GM23338 (cell line): ENCODE results near the gene ATG2B. TPM values are rescaled to one million over a fixed set of nuclear protein-coding genes. Genes with fewer than 3 reads are reported as not detected.
"Not testable (repeated sequence)": the region's sequence is repeated elsewhere in the genome, so short reads cannot be mapped to it uniquely, and the experiment has no call there.

ENCODE experiments used
- ATAC-seq: fragments of 200-7000 bp; cut with Tn5 transposase; 3 replicates; pipeline ENCODE4 v1.9.1; 2020
- DNase-seq: peaks from one replicate; pipeline ENCODE4 v3.0.0-alpha.2; 2015; ENCODE audit warnings: low spot score
- H2AFZ ChIP-seq: fragments of 200-600 bp; sonication (generic); 2 replicates; pipeline ENCODE4 v1.8.0; 2016; ENCODE audit warnings: antibody characterized with exemption, mild to moderate bottlenecking, moderate library complexity
- H3F3A ChIP-seq: fragments of 200-600 bp; sonication (generic); replicated peaks from 2 replicates; pipeline ENCODE4 v1.8.0; 2017; ENCODE audit warnings: antibody characterized with exemption, mixed run types, low read depth
- H3K27ac ChIP-seq: fragments of 200-600 bp; sonication (generic); 2 replicates; pipeline ENCODE4 v1.6.1; 2016; ENCODE audit warnings: low read depth
- H3K27me3 ChIP-seq: fragments of 200-600 bp; sonication (generic); 2 replicates; pipeline ENCODE4 v1.8.0; 2016; ENCODE audit warnings: mild to moderate bottlenecking, mixed run types, moderate library complexity; ENCODE audit not compliant: insufficient read depth
- H3K36me3 ChIP-seq: fragments of 200-600 bp; sonication (generic); 2 replicates; pipeline ENCODE4 v1.8.0; 2016; ENCODE audit warnings: mild to moderate bottlenecking; ENCODE audit not compliant: insufficient read depth
- H3K4me1 ChIP-seq: fragments of 200-600 bp; sonication (generic); 2 replicates; pipeline ENCODE4 v1.8.0; 2016; ENCODE audit warnings: mild to moderate bottlenecking, moderate library complexity; ENCODE audit not compliant: insufficient read depth
- H3K4me2 ChIP-seq: fragments of 200-600 bp; sonication (generic); 2 replicates; pipeline ENCODE4 v1.7.1; 2017; ENCODE audit warnings: mixed run types
- H3K4me3 ChIP-seq: fragments of 200-600 bp; sonication (generic); 2 replicates; pipeline ENCODE4 v1.6.1; 2016; ENCODE audit warnings: mixed run types
- H3K79me2 ChIP-seq: fragments of 200-600 bp; sonication (generic); replicated peaks from 2 replicates; pipeline ENCODE4 v1.8.0; 2017; ENCODE audit warnings: mild to moderate bottlenecking; ENCODE audit not compliant: insufficient read depth
- H3K9me2 ChIP-seq: fragments of 200-600 bp; sonication (generic); 2 replicates; pipeline ENCODE4 v1.8.0; 2017; ENCODE audit not compliant: insufficient read depth
- H4K20me1 ChIP-seq: fragments of 200-600 bp; sonication (generic); replicated peaks from 2 replicates; pipeline ENCODE4 v1.8.0; 2017; ENCODE audit warnings: mild to moderate bottlenecking; ENCODE audit not compliant: insufficient read depth
- H3K27ac Mint-ChIP-seq: 2 replicates; pipeline ENCODE4 v1.8.0; 2020; ENCODE audit warnings: inconsistent platforms, mild to moderate bottlenecking, moderate library complexity, mixed read lengths
- H3K27me3 Mint-ChIP-seq: 3 replicates; pipeline ENCODE4 v1.8.0; 2022; ENCODE audit warnings: low read depth, mild to moderate bottlenecking, moderate library complexity, mixed read lengths, inconsistent platforms; ENCODE audit not compliant: insufficient read depth, poor library complexity
- H3K36me3 Mint-ChIP-seq: 3 replicates; pipeline ENCODE4 v1.8.0; 2021; ENCODE audit warnings: low read depth, mild to moderate bottlenecking, inconsistent platforms, moderate library complexity, mixed read lengths
- H3K4me1 Mint-ChIP-seq: 3 replicates; pipeline ENCODE4 v1.8.0; 2020; ENCODE audit warnings: mild to moderate bottlenecking, inconsistent platforms, mixed read lengths
- H3K4me3 Mint-ChIP-seq: 3 replicates; pipeline ENCODE4 v1.8.0; 2021; ENCODE audit warnings: moderate library complexity, mild to moderate bottlenecking, inconsistent platforms, mixed read lengths
- H3K9me3 Mint-ChIP-seq: 3 replicates; pipeline ENCODE4 v1.8.0; 2020; ENCODE audit warnings: moderate library complexity, mild to moderate bottlenecking, inconsistent platforms, mixed read lengths
- CREB1 ChIP-seq: fragments of 250-450 bp; sonication (Bioruptor Pico); IDR thresholded peaks from 2 replicates; pipeline ENCODE4 v1.5.0; 2020; ENCODE audit warnings: low read depth, mild to moderate bottlenecking, moderate library complexity
- ETS1 ChIP-seq: IDR thresholded peaks from 2 replicates; pipeline ENCODE4 v1.6.1; 2016; ENCODE audit warnings: antibody characterized with exemption
- EZH2phosphoT487 ChIP-seq: fragments of 200-600 bp; sonication (generic); IDR thresholded peaks from one replicate; pipeline ENCODE4 v1.8.1; 2018; ENCODE audit warnings: antibody characterized with exemption; ENCODE audit not compliant: unreplicated experiment
- ZNF114 ChIP-seq: fragments of 250-450 bp; sonication (Bioruptor Pico); IDR thresholded peaks from 2 replicates; pipeline ENCODE4 v1.5.0; 2020; ENCODE audit warnings: mild to moderate bottlenecking, moderate library complexity
- ZNF462 ChIP-seq: fragments of 250-450 bp; sonication (Bioruptor Pico); IDR thresholded peaks from 2 replicates; pipeline ENCODE4 v1.5.0; 2020; ENCODE audit warnings: mild to moderate bottlenecking, moderate library complexity
- polyA plus RNA-seq: library from polyadenylated mRNA; unstranded; fragments of >200 nt; fragmentation: Nextera tagmentation; extraction: Ambion mirVana; gene quantifications from 2 replicates; pipeline ENCODE4 v1.2.1, GENCODE V29; 2016
- total RNA-seq: library from RNA; depleted of rRNA; stranded (reverse); fragments of >200 nt; shearing (Covaris generic); gene quantifications from 2 replicates; pipeline ENCODE4 v1.2.3, GENCODE V29; 2014

The ATG2B gene
- total and polyA plus RNA-seq, 2 experiments from 2014 or later: 3.8 to 15.4 TPM

- H3K4me3 ChIP-seq: no peak overlapping the region
- Mint-ChIP-seq H3K27ac (no peak overlapping the region), H3K27me3 (peaks cover 1% of the 10 kb centered on the region), H3K4me1 (peaks cover 37% of the 10 kb centered on the region), H3K36me3 (peaks cover 11% of the 10 kb centered on the region; the same call in 2 of the 3 replicates), H3K9me3 (no peaks in the 10 kb centered on the region; the same call in 1 of the 3 replicates), H3K4me3 (no peak overlapping the region)
- H3K4me1 ChIP-seq: peaks cover 28% of the 10 kb centered on the region
- no peak overlapping the region for H2AFZ ChIP-seq
- ATAC-seq: no peak
- H3K79me2 ChIP-seq: peaks cover 77% of the 10 kb centered on the region
- H3F3A ChIP-seq: no peaks in the 10 kb centered on the region
- H3K9me2 ChIP-seq: no peaks in the 10 kb centered on the region; the same call in 1 of the 2 replicates
- H4K20me1 ChIP-seq: no peaks in the 10 kb centered on the region
- H3K27ac ChIP-seq: no peak overlapping the region
- no peak overlapping the region for H3K4me2 ChIP-seq
- H3K27me3 ChIP-seq: no peaks in the 10 kb centered on the region
- DNase-seq: no peak
- no peaks in the 10 kb centered on the region for H3K36me3 ChIP-seq
- TF ChIP-seq ZNF114 (CRISPR knock-in tag): no peak
- TF ChIP-seq ETS1: no peak
- TF ChIP-seq EZH2phosphoT487: no peak
These were observed 11.2 kb downstream of the ATG2B start for GRCh38 chr14:96351986-96352385.

- no peak overlapping the region for H2AFZ ChIP-seq
- peaks cover 4% of the 10 kb centered on the region; the same call in 2 of the 3 replicates for H3K36me3 Mint-ChIP-seq
- peaks cover 20% of the 10 kb centered on the region for H3K4me1 Mint-ChIP-seq
- no peaks in the 10 kb centered on the region for H3K27me3 ChIP-seq
- peak overlapping the region; percentile 22 for H3K4me2 ChIP-seq
- H3K27ac ChIP-seq: no peak overlapping the region
- no peaks in the 10 kb centered on the region for H3K36me3 ChIP-seq
- peak overlapping the region; percentile 79 for H3K27ac Mint-ChIP-seq
- TF ChIP-seq CREB1 (CRISPR knock-in tag) (no peak), ZNF462 (CRISPR knock-in tag) (peak; percentile 95)
- H3K9me3 Mint-ChIP-seq: no peaks in the 10 kb centered on the region; the same call in 2 of the 3 replicates
- no peaks in the 10 kb centered on the region for H4K20me1 ChIP-seq
- peaks cover 1% of the 10 kb centered on the region for H3K27me3 Mint-ChIP-seq
- H3K4me3 ChIP-seq: no peak overlapping the region
- H3K9me2 ChIP-seq: no peaks in the 10 kb centered on the region; the same call in 1 of the 2 replicates
- H3K4me3 Mint-ChIP-seq: no peak overlapping the region; the same call in 2 of the 3 replicates
- no peaks in the 10 kb centered on the region for H3F3A ChIP-seq
- H3K79me2 ChIP-seq: peaks cover 70% of the 10 kb centered on the region
- peaks cover 16% of the 10 kb centered on the region; the same call in 1 of the 2 replicates for H3K4me1 ChIP-seq
- ATAC-seq (peak; percentile 95), DNase-seq (peak; percentile 50)
These were observed 13.7 kb downstream of the ATG2B start for GRCh38 chr14:96349286-96350075.

- peaks cover 20% of the 10 kb centered on the region for H3K4me1 Mint-ChIP-seq
- H2AFZ ChIP-seq, ATAC-seq, H3K27me3 ChIP-seq, H3K36me3 Mint-ChIP-seq, H3F3A ChIP-seq, DNase-seq, H3K36me3 ChIP-seq, H3K4me3 Mint-ChIP-seq, H3K27ac Mint-ChIP-seq, H3K27me3 Mint-ChIP-seq, H3K4me2 ChIP-seq, H3K9me2 ChIP-seq, H4K20me1 ChIP-seq, H3K27ac ChIP-seq, H3K4me3 ChIP-seq, H3K9me3 Mint-ChIP-seq: not testable (repeated sequence)
- peaks cover 16% of the 10 kb centered on the region; the same call in 1 of the 2 replicates for H3K4me1 ChIP-seq
- peaks cover 56% of the 10 kb centered on the region for H3K79me2 ChIP-seq
These were observed 15.2 kb downstream of the ATG2B start for GRCh38 chr14:96347957-96348356.
